Measurements from ENCODE around the gene NTSR2.

NTSR2 gene

DNA sequence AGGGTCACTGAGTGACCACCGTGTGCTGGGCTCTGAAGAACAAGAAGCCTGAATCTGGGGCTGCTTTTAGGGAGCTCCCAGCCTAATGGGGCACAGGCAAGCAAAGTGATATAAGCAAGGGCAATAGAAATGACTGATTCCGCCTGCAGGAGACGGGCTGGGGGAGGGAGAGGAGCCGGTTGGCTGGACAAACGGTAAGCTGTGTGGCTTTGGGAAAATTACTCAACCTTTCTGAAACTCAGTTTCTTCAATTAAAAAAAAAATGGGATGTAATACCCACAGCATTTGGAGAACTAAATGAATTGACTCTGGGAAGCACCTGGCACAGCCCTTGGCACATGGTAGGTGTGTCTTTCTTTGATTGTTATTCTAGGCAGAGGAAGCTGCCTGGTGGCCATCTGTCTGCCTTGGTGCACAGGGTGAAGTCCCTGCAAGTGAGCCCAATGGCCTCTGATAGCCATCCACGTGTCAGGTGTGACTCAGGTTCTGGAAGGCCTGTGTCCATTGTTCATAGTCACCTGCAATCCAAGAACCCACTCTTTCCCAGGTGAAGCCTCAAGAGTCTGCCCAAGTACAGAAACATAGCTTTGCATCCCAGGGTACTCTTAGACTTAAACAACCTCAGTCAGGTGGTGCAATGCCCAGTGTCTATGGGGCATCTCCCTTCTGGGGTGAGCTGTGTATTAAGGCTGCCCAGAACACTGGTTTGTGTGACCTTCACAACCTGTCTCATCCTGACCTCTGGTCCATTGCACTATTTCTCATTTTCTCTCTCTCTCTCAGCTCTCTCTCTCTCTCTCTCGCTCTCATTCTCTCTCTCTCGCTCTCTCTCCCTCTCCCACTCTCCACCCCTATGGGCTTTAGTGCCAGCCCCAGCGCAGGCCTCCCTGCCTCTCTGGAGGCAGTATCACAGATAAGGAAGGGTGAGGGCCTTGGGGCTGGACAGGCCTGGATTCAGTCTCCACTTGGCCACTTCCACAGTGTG is 30.0 kb upstream of the NTSR2 start:
- FAIRE-seq (no peak), DNase-seq (ENCODE audit: low spot score) (no peak)

DNA sequence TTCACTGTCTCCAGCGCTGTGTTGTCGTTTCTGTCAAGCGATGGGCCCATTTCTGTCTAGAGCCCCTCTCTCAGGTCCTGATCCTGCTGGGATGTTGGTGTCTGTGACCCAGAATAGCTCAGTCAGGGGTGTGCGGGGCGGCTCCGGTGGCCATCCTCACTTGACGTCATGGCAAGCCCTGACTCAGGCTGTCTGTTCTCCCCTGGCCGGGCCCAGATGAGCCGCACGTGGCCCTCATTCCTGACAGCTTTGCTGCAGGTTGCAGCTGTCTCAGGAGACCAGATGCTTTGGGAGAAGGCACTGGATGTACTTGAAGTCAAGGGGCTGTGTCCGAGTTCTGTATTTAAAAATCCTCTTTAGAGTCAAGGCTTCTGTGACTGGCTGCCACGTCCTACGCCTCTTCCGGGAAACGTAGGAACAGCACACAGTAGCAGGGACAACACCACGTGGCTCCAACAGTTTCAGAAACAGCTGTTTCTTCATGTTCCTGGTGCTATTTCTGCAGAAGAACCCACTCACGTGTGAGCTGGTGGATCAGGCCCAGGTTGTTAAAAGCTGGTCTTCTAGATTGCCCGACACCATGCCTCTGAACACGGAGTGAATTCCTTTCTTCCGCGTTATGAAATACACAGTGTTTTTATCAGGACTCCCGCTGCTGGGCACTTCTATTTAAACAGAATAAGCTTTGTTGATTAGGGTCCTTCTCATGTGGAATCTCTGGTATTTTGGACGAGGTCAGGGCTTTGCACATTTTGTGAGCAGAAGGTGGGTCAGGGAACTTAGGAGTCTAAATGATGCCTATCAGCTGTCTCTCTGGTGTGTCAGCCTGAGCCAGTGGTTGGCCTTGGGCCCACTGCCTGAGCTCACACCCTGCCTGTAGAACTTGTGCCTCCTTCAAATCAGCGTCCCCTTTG is 28.3 kb upstream of the NTSR2 start:
- no peak for DNase-seq (ENCODE audit: low spot score)
- FAIRE-seq: no peak

DNA sequence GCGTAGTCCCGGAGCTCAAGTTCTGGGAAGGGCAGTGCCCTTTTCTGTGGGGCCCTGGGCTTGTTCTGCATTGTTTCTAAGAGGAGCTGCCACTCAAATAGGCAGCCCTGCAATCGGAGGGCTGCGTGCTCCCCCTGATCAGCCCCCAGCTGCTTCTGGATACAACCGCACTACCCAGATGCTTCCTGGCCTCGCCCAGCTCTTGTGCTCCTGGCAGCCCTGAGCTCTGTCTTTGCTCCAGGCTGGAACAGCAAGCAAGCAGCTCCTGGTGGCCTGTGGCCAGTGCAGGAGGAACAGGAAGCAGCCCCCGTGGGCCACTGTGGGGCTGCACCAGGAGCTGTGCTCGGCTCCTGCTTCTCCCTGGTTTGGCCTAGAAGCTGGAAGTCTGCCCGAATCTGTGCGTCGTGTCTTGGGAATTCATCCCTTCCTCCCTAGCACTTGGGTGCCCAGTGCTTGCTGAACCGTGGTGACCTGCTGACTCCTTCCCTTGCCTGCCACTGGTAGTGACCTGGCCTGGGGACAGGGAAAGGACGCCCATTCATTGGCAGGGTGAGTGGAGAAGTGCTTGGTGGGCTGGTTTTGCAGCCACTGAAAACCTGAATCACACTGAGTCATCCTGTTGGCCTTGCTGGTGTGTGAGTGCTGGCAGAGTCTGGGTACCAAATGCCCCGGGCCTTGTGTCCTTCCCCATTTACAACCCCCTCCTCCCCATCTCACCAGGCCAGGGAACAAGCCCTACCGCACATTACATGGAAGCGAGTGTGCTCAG is 27.3 kb upstream of the NTSR2 start:
- FAIRE-seq: no peak
- peak; percentile 70 for DNase-seq (ENCODE audit: low spot score)

DNA sequence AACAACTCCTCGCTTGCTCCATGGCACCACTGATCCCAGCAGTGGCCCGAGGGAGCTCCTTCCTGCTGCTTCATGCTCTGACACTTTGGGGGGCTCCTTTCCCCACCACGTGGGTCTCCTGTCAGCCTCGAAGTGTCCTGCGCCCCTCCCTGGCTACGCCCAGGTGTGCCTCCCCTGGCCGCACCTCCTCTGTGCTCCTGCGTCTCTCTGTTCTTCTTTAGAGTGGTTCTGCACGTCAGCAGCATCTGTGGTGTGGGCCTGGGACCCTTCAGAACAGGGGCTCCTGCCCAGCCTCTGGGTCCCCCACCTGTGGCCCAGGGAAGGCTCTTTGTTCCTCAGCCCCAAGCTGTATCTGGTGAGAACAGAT is 26.7 kb upstream of the NTSR2 start:
- FAIRE-seq: no peak
- no peak for DNase-seq (ENCODE audit: low spot score)

DNA sequence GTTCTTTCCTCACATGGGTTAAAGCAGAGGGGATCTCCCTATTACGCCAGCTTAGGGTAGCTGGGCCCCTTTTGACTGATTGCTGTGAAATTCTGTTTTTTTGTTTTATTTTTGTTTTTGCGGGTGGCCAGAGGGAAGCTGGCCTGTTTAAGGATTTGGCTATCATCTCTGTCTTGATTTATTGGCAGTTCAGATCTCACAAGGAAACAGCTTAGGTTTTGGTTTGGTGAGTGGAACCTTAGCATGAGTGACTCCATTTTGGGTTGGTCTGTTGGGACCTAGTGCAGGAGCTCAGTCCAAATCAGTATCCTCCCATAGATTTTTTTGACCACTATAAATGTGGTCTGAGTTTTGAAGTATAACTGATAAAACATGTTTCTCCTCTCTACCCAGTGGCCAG is 25.6 kb upstream of the NTSR2 start:
- FAIRE-seq: no peak
- DNase-seq (ENCODE audit: low spot score): no peak

DNA sequence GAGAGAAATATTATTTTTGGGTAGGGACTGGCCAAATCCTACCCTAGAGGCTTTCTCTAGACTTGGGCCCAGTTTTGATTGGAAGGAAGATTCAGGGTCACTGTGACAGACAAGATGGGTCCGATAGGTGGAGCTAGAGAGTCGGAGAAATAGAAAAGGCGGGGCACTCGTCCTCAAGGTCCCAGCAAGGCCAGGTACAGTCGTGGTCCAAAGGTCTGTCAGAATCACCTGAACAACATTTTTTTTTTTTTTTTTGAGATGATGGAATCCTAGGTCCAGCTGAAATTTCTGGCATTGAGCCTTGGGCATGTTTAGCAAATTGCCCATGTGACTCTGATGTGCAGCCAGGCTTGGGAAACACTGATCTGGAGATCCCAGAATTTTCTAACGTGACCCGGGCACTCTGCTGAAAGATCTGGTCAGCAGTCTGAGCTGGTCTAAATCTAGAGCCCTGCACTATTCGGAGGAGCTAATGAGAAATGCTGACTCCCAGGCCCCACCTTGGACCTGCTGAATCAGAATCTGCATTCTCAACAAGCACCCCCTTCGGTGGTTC is 23.0 kb upstream of the NTSR2 start:
- peak; percentile 80 for DNase-seq (ENCODE audit: low spot score)

DNA sequence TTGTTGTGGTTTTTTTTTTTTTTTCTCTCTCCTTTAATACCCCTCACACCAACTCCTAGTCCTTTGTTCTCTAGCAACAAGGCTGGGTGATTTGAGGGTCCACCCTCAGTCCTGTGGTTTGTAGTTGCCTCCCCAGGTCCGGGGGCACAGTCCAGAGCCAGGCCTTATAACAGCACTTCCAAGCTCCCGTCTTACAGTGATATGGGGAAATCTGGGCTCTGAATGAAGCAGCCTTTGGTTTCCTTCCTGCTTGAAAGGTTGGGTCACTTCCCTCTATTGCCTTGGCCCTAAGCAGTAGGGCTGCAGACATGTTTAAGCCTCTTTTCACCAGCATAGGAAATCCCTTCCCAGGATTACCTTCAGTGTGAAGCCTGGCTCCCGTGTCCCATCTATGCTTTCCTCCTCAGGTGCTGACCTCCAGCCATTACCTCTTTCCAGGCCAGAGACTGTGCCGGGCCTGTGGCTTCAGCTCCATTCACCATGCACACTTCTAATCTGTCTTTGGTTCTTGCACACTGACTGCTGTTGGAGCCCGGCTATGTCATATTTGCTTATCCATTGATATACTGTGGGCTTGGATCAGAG is 21.2 kb upstream of the NTSR2 start:
- FAIRE-seq (no peak), DNase-seq (ENCODE audit: low spot score) (no peak)

More for the DNA sequence above, 23.0 kb upstream of the NTSR2 start:
- no peak for FAIRE-seq

DNA sequence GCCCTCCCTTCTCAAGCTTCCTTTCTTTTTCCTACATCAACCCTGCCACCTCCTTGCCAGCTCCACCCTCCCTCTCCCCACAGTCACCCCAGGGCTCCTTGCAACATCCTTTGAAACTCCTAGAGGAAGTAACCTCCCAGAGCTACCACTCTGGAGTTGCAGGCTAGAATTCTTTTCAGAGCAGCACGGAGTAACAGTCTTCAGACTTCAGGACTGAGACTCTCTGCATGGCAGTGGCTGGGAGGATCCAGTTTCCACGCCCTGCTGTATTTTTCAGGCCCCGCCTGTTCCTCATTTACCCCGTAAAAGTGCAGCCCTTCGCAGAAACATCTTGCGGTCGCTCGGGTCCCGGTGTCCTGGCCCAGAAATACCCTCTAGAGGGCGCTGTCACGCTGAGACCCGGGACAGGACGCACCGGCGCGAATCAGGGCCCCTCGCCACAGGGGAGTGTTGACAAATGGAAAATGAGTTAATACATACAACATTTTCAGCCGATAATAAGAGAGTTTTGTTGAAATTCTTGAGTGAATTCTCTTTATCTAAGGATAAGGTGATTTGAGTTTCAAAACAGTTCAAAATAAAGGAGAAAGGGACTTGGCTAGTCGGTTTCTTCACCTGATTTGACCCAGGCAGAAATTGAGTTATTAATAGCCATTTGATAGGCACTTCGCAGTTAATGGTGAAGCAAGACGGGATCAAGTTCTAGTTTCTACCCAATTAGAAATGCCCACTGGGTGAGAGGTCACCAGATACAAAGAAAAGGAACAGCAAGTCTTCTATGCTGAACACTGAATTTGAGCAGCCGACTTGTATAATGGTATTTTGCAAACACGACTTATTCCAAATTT is 18.5 kb upstream of the NTSR2 start:
- DNase-seq (ENCODE audit: low spot score) (peak; percentile 93), FAIRE-seq (no peak)

DNA sequence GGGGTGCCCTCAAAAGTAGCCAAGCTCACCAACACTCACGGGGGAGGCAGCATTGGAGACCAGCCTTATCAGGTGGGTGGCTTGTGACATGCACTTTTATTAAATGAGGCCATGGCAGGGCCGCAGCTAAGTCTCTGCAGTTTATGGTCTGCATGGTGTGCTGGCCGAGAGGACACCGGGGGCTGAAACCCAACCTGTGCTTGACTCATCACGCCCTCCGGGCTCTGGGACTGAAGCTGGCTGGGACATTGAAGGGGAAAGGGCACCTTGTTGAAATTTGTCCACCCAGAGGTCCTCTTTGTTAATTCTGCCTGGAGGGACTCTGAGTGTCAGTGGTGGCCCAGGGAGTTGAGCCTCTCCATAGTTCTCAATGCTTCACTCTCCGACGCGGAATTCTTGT is 17.7 kb upstream of the NTSR2 start:
- no peak for DNase-seq (ENCODE audit: low spot score)
- no peak for FAIRE-seq

DNA sequence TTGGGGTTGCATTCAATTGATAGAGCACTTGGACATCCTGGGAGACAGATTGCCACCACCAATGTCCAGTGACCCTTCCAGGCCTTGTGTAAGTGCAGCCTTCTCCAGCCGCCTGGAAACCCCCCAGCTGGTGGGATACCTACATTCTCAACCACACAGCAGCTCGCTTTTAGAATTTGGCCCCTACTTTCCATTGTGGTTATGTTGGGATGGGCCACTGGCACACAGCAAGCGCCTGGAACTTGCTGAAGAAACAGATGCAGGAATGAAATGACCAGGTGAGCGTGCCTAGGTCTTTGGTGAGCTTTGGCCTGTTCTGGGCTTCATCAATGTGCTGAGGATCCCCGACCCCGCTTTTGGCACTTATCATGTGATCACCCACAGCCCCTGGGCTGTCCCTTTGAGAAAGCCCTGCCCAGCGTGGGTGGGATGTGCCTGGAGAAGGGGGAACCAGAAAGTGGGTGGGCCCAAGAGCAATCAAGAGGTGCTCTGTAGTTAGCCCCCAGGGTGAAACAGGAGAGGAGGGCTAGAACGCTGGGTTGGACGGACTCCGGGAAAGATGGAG is 16.0 kb upstream of the NTSR2 start:
- no peak for FAIRE-seq
- no peak for DNase-seq (ENCODE audit: low spot score)

DNA sequence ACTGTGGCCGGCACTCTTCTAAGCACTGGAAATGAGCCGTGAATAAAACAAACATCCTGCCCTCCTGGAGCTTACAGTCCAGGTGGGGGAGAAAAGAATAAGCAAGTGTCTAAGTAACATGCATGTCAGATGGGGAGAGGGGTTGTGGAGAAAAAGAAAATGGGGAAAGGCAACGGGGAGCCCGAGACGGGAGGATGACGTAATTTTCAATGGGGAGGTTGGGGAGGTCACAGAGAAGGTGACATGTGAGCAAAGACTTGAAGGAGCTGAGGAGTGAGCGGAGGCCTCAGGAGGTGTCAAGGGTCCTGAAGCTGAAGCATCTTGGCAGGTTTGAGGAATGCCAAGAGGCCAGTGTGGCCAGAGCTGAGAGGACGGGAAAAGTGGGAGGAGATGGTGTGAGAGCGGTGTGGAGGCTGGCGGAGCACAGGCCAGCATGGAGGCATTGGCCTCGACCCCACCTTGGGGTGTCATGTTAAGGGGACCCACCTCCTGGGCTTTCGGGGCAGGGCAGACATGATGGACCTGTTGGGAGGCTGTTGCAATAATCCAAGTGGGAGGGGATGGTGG is 15.0 kb upstream of the NTSR2 start:
- DNase-seq (ENCODE audit: low spot score) (no peak), FAIRE-seq (no peak)

DNA sequence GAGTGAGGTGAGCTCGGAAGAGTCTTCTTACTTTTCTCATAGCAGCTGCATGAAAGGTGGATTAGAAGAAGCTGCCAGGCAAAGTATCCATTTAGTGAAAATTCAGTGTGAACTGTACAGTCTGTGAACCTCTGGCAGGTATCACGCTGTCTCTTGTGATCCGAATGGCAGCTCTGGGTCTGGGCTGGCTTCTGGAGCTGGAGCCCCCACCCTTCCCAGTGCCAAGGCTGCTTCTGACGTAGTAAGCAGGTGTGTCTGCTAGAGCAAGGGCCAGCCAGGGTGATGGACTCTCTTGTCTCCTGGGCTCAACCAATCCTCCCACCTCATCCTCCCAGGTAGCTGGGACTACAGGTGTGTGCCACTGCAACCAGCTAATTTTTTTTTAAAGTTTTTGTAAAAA is 14.0 kb upstream of the NTSR2 start:
- DNase-seq (ENCODE audit: low spot score): no peak
- FAIRE-seq: no peak

DNA sequence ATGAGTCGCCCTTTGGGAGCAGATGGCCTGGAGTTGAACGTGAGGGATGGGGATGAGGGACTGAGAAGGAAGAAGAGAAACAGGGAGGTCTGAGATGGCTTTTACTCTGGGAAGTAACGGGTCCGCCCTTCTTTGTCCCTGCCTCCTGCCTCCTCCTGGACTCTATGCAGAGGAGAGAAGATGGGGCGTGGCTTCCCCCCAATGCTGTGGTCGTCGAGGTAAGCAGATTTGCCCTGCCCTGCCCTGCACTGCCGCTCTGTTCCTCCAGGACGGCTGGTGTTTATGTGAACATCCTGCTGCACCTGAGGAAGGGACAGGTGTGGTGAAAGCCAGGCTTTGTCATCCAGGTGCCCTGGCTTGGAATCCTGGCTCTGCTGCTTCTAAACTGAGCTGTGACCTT is 13.5 kb upstream of the NTSR2 start:
- FAIRE-seq (no peak), DNase-seq (ENCODE audit: low spot score) (no peak)

DNA sequence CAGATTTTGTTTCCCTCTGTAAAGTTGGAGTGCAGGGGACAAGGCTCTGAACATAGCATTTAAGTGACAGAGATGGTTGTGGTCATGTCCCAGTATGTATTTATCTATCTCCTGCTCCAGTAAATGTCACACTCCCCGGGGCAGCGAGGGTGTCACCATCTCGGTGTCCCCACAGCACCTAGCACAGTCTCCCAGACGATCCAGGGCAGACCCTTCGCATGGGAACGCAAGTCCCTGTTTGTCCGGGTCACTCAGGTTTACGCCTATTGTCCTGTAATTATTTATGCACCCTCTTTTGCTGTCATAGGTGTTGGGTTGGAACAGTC is 12.6 kb upstream of the NTSR2 start:
- DNase-seq (ENCODE audit: low spot score) (no peak), FAIRE-seq (no peak)

DNA sequence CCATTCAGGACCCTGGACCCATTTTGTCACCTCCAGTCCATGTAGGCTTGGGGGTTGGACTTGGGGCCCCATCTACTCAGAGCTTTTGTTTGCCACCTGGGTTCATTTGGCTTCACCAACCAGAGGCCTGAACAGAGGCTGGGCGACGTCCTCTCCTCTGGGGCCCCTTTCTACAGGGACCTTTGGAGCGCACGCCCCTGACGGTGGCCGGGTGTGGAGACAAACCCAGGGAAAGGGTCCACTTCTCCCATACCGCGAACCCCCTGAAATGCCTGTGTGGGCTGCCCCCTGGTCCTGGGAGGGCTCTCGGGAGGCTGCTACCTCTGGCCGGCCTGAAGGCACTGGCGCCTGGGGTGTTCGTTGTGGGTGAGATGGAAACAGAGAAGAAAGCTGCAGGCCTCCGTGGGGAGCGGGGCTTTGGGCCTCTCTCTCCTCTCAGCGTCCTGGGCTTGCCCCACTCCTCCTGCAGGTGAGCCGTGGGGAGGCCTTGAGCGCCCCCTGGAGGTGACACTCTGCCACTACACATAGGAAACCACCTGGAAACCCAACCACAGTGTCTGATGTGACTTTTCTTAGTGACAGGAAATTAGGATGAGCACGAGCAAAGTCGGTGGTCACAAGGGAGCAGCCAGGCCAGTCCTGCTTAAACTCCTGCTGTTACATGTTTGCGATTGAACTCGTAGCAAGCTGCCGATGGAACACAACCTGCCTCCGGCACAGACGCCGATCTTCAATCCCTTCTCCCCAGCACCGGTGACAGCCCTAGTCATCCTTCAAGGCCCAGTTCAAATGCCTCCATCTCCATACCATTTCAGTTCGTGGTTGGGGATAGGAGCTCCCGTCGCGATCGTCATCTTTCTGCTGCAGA is 12.0 kb upstream of the NTSR2 start:
- peak; percentile 67 for FAIRE-seq
- DNase-seq (ENCODE audit: low spot score): peak; percentile 89

DNA sequence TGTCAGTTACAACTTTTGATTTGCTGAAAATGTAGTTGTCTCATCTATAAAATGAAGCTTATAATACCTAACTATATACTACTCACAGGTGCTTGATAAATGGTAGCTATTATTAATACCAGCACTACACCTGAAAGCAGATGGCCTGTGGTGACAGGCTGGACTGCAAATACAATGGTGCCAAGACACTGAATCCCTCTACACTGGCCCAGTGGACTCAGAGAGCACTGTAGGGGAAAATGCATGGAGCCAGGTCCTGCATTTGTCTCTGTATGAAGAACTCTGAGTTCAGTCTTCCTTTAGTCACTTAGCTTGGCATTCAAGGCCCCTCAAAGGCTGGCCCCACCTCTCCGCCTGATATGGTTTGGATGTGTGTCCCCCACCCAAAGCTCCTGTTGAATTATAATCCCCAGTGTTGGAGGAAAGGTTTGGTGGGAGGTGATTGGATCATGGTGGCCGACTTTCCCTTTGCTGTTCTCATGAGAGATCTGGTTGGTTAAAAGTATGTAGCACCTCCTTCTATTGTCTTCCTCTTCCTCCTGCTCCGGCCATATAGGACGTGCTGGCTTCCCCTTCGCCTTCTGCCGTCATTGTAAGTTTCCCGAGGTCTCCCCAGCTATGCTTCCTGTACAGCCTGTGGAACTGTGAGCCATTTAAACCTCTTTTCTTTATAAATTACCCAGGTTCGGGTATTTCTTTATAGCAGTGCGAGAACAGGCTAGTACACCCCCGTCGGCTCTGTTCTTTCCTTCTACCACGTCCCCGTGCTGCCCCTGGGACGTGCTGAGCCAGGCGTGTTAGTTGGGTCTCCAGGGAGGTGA is 11.1 kb upstream of the NTSR2 start:
- FAIRE-seq (no peak), DNase-seq (ENCODE audit: low spot score) (no peak)

DNA sequence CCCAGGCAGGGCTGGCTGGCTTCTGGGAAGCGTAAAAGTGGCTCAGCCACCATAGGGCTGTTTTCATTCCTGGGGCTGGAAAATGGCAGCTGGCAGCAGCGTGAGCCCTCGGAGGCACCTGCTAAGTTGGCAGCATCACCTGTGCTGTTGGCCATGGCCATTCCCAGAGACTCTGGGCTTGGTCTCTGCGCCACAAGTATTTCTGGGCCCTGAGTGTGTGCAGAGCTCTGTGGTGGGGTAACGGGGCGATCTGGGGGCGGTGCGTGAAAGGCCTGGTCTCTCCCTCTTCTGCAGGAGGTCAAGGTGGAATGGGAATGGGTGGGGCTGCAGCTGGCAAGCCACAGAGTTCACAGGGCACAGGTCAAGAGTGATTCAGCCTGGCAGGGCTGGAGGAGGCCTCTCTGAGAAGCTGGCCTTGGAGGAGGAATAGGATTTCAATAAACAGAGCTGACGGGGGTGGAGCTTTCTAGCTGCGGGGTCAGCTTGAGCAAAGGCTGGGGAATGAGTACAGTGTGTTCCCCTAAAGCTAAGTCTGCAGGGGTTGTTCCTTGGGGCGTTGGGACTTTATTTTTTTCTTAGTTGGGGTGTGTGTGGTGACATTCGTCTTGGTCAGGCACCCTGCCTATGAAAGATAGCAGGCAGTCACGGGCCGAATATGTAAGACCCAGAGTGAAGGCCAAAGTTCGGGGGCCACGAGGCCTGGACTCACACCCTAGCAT is 10.3 kb upstream of the NTSR2 start:
- FAIRE-seq (no peak), DNase-seq (ENCODE audit: low spot score) (no peak)

Data from urothelium cell line (cell line).